Stimulated activated CD8-positive, alpha-beta memory T cell treated with anti-CD3 and anti-CD28 coated beads, Interleukin-12 subunit alpha, Interleukin-12 subunit beta, amount 100 ng/mL, for 24 hours (primary cell): ENCODE data around the gene PFKM.

ENCODE experiments used
- DNase-seq: peaks from one replicate; pipeline ENCODE4 v3.0.0-alpha.2; 2020; ENCODE audit errors: extremely low read depth

The PFKM gene

DNA sequence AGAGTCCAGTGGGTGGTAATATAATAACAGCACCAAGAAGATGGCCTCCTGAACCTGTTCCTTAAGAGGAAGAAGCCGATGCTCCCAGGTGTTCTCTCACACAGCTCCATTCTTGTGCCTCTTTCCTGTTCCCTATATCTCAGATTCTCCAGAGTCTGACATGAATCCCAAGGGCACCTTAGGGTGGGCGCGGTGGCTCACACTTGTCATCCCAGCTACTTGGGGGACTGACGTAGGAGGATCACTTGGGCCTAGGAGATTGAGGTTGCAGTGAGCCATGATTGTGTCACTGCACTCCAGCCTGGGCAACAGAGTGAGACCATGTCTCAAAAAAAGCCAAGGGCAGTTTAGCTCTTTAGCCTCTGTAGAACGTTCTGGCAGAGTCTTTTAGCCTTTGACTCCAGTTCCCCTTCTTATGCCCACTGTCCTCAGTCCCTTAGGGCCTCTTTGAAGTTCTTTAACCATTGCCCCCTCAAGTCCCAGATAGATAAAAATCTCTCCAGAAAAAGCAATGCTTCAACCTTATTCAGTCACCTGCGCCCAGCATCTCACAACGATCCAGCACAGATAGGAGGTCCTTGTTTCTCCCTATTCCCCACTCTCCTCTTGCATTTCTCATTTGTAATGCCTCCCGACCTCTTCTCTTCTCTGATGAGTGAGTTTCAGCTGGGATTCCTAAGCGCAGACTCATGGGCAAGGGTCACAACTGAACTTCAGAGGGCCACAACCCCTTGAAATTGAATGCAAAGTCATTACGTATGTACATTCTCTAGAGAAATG is 68.9 kb downstream of the PFKM start:
- DNase-seq: no peak

GRCh38 chr12:48189331-48190125 is 70.4 kb downstream of the PFKM start:
- no peak for DNase-seq

- DNase-seq: no peak
These were observed 71.9 kb downstream of the PFKM start for GRCh38 chr12:48191096-48191495.

DNA sequence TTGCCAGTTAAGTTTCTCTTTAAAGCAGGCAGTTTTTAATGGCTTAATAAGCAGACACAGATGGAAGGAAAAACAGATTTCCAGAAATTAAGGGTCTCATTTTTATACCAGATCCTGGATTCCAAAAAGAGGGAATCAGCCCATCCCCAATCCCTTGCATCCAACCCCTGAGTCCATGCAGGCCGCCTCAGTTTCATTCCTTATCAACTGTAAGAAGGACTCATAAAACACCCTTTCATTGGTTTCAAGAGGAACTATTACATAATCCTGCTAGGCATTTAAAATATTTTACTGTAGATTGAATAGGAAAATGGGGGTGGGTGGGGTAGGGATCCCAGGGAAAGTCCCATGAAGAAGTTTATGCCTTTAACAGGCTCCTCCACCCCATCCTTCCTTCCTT is 73.7 kb downstream of the PFKM start:
- DNase-seq: no peak

DNA sequence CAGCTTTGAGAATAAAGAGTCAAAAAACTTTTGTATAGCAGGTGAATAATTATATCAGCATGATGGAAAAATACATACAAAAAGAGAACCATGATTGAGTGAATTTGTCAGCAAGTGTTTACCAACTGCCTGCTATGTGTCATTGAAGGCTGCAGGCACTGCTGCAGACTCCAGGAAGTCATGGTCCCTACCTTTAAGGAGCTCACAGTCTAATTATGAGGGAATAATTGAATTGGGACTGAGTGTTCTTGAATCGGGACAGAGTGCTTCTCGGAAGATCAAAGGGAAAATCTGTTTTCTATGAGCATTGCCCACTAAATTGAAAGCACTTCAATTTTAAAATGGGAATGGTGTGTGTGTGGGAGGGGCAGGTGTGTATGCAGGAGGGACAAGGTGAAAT is 74.5 kb downstream of the PFKM start:
- DNase-seq: no peak

GRCh38 chr12:48194799-48195201 is 75.6 kb downstream of the PFKM start:
- DNase-seq: no peak
